ENCODE data around the gene ZNF865.

DNA sequence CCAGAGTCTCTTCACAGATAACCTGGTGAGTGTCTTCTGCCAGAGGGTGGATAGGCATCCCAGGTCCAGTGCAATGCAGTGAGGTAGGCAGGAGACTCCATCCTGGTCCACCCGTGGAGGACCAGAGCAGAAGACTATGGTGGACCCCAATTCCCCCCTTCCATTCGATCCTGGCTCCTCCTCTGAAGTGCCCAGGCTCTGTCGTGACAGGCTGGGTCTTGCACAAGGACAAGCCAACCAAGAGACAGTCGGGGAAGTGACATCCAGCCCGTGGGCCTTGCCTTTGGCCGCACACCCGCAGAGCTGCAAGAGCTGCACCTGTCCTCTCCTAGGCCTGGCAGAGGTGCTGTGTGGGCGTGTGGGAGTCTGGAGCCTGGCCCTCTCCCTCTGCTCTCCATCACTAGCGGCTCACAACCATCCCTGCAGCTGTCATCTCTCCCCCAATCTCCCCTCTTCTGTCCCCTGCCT, 15.8 kb downstream of the ZNF865 start:
- TF ChIP-seq BRCA1 (IDR thresholded peaks at IDR 0.05; ENCODE audit: low read depth, low read length) (no peak), GTF2F1 (IDR thresholded peaks at IDR 0.05; ENCODE audit: borderline replicate concordance, low read depth, low read length) (no peak), EZH2 (IDR thresholded peaks at IDR 0.05; ENCODE audit: low read depth, low read length, severe bottlenecking) (no peak), YY1 (IDR thresholded peaks at IDR 0.05; ENCODE audit: low read depth, low read length) (no peak), POLR2A (IDR thresholded peaks at IDR 0.05; ENCODE audit: control extremely low read depth in 1 of 2, low read depth in 2 of 2, low read length in 2 of 2) (no peak), SIRT6 (IDR thresholded peaks at IDR 0.05; ENCODE audit: low read length) (no peak), RAD21 (IDR thresholded peaks at IDR 0.05 in 1 of 2, conservative IDR thresholded peaks at IDR 0.05 in 1 of 2; ENCODE audit: low read depth in 2 of 2, low read length in 2 of 2) (no peak)
- TF ChIP-seq, protein P1, sequence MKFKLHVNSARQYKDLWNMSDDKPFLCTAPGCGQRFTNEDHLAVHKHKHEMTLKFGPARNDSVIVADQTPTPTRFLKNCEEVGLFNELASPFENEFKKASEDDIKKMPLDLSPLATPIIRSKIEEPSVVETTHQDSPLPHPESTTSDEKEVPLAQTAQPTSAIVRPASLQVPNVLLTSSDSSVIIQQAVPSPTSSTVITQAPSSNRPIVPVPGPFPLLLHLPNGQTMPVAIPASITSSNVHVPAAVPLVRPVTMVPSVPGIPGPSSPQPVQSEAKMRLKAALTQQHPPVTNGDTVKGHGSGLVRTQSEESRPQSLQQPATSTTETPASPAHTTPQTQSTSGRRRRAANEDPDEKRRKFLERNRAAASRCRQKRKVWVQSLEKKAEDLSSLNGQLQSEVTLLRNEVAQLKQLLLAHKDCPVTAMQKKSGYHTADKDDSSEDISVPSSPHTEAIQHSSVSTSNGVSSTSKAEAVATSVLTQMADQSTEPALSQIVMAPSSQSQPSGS (IDR thresholded peaks at IDR 0.05; ENCODE audit: low read length), result no peak
- TF ChIP-seq, protein P2, sequence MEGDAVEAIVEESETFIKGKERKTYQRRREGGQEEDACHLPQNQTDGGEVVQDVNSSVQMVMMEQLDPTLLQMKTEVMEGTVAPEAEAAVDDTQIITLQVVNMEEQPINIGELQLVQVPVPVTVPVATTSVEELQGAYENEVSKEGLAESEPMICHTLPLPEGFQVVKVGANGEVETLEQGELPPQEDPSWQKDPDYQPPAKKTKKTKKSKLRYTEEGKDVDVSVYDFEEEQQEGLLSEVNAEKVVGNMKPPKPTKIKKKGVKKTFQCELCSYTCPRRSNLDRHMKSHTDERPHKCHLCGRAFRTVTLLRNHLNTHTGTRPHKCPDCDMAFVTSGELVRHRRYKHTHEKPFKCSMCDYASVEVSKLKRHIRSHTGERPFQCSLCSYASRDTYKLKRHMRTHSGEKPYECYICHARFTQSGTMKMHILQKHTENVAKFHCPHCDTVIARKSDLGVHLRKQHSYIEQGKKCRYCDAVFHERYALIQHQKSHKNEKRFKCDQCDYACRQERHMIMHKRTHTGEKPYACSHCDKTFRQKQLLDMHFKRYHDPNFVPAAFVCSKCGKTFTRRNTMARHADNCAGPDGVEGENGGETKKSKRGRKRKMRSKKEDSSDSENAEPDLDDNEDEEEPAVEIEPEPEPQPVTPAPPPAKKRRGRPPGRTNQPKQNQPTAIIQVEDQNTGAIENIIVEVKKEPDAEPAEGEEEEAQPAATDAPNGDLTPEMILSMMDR (IDR thresholded peaks at IDR 0.05; ENCODE audit: control extremely low read depth in 1 of 3, insufficient read depth in 1 of 3, low read depth in 1 of 3, low read length in 3 of 3), result no peak

Measured in H1 (cell line).